Astrocyte of the spinal cord (primary cell): ENCODE results near the gene STARD8.

Source experiments
- DNase-seq: peaks from one replicate; pipeline ENCODE4 v3.0.0; 2011; ENCODE audit warnings: low read depth, low spot score
- H3K4me3 ChIP-seq: 2 replicates; pipeline ENCODE4 v1.5.1; 2011; ENCODE audit warnings: low read depth, mild to moderate bottlenecking, low read length, moderate library complexity
- CTCF ChIP-seq: IDR thresholded peaks from 2 replicates; pipeline ENCODE4 v1.5.1; 2012; ENCODE audit warnings: low read depth, mild to moderate bottlenecking, low read length, inconsistent platforms
- in situ Hi-C: cut with HindIII; loops from 2 replicates; pipeline ENCODE4 v1.10.0; 2017; ENCODE audit warnings: low sequenced_read_pairs

STARD8 gene

DNA sequence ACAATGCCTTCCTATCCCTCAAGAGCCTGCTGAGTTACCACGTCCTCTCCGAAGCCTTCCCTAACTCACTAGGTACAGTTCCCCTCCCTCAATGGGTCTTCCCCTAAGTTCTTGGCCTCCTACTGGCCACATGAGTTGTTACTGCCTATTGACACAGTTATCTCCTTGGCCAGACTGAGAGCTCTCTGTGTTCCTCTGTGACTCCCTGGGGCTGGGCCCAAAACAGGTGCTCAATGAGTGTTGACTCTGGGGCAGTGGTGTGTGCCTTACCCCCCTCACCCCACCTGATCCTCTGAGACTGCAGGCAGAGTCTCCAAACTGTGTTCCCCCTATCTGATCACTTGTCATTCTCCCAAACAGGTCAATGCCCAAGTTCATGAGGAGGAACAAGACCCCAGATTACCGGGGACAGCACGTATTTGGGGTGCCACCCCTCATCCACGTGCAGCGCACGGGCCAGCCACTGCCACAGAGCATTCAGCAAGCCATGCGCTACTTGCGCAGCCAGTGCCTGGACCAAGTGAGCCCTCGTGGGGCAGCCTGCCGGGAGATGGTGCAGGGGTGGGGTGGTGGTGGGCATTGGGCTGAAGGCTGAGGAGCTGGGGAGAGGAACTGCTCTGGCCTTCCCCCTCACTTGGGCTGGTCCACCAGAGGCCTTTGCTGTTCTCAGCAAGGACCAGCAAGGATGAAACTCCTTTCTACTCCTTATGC lies 72.6 kb downstream of the STARD8 start:
- in situ Hi-C loops = no loop called here
- DNase-seq = no peak
- no peak overlapping the region for H3K4me3 ChIP-seq
- TF ChIP-seq CTCF = peak; percentile 41

DNA sequence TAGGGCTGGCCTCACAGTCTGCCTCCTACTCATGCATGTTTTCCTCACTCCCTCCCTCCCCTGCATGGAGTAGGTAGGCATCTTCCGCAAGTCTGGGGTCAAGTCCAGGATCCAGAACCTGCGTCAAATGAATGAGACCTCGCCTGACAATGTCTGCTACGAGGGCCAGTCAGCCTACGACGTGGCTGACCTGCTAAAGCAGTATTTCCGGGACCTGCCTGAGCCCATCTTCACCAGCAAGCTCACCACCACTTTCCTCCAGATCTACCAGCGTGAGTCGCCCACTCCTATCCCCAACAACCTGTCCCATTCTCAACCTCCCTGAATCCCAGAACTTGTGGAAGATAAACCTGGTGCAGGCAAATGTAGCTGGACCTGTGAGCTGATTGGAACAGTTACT lies 73.4 kb downstream of the STARD8 start:
- DNase-seq = no peak
- TF ChIP-seq CTCF = no peak
- in situ Hi-C loops = no loop called here
- H3K4me3 ChIP-seq = no peak overlapping the region

GRCh38 chrX:68721546-68721945 lies 74.1 kb downstream of the STARD8 start:
- no peak for TF ChIP-seq CTCF
- in situ Hi-C loops = no loop called here
- H3K4me3 ChIP-seq = no peak overlapping the region
- DNase-seq = no peak

GRCh38 chrX:68721991-68722860 lies 74.8 kb downstream of the STARD8 start:
- H3K4me3 ChIP-seq = no peak overlapping the region
- in situ Hi-C loops = no loop called here
- no peak for TF ChIP-seq CTCF
- DNase-seq = no peak

DNA sequence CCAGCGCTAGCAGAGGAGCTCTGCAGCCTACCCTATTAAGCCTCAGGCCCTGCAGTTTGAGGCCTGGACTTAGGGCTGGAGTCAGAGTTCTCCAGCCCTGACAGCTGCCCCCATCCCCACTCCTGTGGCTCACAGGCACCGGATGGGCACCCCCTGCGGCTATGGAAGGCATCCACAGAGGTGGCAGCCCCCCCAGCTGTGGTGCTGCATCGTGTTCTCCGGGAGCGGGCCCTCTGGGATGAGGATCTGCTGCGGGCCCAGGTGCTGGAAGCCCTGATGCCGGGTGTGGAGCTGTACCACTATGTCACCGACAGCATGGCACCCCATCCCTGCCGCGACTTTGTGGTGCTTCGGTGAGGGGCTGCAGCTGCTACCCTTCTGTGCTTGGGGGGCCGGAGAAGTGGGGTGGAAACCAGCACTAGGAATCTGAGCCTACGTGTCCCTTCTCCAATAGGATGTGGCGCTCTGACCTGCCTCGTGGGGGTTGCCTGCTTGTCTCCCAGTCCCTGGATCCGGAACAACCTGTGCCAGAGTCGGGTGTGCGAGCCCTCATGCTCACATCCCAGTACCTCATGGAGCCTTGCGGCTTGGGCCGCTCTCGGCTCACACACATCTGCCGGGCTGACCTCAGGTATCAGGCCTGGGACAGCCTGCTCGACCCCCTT lies 76.2 kb downstream of the STARD8 start:
- H3K4me3 ChIP-seq = no peak overlapping the region
- DNase-seq = no peak
- in situ Hi-C loops = no loop called here
- no peak for TF ChIP-seq CTCF

GRCh38 chrX:68724531-68725020 lies 77.1 kb downstream of the STARD8 start:
- in situ Hi-C loops = no loop called here
- DNase-seq = no peak
- TF ChIP-seq CTCF = no peak
- no peak overlapping the region for H3K4me3 ChIP-seq
